HG03045 (cell line): Measurements from ENCODE around the gene ANXA2.
"Not testable (repeated sequence)": the region's sequence is repeated elsewhere in the genome, so short reads cannot be mapped to it uniquely, and the experiment has no call there.

Source experiments
- ATAC-seq: cut with Tn5 transposase; IDR thresholded peaks from one replicate; pipeline ENCODE4 v1.9.1; 2021; ENCODE audit warnings: mild to moderate bottlenecking, moderate library complexity; ENCODE audit not compliant: unreplicated experiment

ANXA2 gene

DNA sequence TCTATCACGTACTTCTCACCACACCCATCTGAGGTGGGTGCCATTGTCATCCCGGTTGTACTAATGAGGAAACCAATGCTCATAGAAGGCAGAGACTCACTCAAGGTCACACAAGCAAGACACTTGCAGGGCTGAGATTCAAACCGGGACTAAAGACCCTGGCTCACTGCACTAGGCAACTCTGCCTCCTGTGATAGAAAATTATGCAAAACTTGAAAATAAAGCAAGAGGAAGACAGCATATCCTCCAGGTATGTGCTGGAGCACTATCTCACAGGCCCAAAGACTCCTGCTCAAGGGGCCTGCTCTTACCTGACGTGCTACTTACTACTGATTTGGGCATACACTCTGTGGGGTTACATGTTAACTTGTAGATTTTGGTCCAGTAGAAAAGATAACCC is 25.6 kb downstream of the ANXA2 start:
- ATAC-seq, result no peak

DNA sequence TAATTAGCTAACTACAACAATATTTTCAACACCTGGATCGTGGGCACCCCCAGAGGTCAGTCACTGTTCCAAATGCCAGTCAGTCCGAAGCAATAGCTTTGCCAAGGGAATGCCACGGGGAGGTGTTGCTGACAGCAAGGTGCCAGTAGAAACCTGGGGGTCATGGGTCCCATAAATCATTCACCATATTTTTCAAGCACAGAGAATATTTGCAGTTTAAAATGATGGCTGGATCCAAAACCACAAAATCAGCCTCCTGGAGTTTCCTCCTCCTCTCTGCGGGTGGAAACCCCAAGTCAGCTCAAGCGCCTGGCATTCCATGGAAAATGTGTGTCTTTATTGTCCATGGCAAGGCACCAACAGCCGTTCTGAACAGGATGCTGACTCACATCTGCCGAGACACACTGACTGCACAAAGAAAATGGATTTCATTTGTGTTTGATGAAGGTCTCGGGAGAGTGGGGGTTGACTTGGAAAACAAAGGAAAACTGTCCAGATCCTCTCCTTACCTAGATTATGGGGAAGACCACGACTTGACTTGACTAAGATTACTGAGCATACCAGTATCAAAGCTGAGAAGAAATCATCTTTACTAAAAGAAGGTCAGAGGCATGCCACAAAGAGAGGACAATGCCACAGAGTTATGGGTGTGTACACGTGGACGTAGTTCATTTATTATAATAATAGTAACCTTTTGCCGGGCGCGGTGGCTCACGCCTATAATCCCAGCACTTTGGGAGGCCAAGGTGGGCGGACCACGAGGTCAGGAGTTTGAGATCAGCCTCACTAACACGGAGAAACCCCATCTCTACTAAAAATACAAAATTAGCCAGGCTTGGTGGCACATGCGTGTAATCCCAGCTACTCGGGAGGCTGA is 26.4 kb downstream of the ANXA2 start:
- ATAC-seq, result no peak

DNA sequence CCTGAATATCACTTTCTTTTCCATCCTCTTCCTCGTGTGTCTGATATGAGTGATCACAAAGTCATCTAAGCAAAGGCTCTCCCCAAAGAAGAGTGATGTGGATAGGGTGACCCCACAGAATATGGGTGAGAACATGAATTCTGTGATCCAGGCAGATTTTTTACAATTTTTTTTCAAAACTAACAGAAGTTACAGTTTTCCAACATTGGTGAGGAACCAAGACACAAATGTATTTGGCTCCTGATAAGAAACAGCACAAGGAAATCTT is 27.0 kb downstream of the ANXA2 start:
- ATAC-seq, result no peak

DNA sequence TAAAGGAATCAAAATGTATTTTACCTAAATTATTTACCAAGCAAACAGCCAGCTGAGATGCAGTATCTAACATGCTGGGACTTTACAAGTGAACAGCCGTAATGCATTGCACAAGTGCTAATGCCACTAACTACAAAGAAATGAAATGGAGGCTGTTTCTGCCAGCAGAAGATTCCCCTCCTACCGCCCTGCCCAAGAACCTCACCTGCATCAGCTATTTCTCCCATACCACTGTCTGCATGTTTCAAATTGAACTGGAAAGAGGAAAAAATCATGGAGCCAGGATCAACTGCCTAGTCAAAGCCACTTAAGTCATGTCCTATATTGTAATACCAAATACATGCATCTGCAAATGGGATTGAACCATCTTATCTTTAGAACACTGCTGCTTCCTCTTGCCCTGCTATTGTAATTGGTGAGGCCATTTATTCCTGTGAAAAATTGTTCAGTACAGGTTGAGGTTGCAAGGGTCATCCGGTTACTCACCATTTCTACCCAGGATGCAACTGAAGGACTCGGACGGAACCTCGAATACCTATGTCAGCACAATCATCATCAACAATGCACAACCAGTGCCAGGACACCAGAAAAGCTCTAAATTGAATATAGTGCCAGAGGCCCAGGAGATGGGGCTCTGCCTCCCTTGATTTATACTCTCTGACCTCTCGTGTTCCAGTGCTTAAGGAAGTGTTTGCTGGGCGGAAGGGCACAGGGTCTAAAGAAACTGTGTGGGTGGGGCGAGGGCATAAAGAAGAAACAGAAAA is 27.5 kb downstream of the ANXA2 start:
- ATAC-seq, result no peak

DNA sequence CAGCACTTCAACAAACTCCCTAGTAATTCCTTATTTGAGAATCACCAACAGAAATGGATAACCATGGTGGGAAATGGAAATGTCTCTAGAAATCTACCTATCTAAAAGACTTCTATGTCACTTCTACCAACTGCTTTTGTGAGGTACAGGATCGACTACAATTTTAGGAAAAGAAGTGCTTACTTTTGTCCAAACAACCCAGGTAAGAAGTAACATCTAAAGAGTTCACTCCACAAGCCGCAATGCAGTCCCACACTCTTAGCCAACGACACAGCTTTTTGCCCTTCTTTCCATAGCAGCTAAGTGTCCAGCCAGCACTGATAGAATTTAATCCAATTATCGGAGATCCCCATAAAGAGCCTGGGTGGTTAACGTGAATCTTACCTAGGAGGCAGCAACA is 28.1 kb downstream of the ANXA2 start:
- no peak for ATAC-seq

DNA sequence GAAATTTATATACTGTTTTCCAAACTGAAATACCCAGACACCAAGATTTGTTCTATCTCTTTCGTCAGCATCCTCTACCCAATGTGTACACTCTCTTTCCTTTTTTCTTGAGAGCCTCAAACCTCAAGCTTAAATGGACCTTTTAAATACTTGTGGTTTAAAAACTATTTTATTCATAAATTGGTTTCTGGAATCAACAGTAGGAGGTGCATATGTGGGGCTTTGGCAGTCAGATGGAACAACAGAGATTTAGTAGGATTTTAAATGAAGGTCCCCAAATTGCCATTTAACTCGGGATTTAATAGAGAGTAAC is 33.2 kb downstream of the ANXA2 start:
- ATAC-seq, result no peak

DNA sequence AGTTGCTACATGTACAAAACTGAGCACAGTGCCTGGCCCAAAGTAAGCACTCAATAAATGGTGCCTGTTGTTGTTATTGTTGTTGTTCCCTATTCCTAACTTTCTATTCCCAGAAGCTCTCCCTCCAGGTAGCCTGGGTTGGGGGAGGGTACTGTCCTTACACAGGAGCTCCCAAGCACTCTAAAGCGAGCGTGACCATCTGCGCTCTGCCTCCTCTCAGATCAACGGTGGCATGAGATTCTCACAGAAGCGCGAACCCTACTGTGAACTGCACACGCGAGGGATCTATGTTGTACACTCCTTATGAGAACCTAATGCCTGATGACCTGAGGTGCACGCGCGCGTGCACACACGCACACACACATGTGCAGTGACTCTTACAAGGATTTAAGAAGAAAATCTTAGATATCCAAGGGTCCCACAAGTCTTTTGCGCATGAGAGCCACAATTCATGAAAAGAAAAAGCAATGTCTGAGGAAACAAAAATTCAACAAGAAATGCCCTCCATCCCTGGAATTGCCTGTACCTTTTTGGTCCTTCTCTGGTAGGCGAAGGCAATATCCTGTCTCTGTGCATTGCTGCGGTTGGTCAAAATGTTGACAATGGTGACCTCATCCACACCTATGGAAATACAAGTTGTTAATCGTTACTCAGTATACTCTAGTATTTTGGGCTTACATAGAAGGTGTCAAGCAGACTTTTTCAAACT is 33.7 kb downstream of the ANXA2 start:
- ATAC-seq, result no peak

DNA sequence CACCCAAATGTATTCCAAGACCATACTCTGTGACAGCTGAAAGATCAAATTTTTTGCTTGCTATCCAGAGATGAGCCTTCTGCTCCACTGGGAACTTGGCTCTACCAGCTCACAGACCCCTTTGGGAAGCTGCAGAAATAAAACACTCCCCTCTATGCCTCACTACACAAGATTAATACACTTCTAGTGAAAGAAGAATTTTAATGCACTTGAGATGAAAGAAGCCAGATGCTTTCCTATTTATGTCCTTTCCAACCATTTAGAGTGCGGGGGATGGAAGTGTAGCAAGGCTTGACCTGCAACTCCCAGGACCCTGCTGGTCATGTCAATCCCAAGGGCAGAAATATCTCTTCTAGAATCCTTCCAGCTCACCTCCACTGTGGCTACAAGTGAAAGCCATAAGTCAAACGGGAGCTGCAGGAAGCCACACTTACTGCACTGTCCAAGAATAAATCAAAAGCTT is 34.7 kb downstream of the ANXA2 start:
- ATAC-seq, result no peak

DNA sequence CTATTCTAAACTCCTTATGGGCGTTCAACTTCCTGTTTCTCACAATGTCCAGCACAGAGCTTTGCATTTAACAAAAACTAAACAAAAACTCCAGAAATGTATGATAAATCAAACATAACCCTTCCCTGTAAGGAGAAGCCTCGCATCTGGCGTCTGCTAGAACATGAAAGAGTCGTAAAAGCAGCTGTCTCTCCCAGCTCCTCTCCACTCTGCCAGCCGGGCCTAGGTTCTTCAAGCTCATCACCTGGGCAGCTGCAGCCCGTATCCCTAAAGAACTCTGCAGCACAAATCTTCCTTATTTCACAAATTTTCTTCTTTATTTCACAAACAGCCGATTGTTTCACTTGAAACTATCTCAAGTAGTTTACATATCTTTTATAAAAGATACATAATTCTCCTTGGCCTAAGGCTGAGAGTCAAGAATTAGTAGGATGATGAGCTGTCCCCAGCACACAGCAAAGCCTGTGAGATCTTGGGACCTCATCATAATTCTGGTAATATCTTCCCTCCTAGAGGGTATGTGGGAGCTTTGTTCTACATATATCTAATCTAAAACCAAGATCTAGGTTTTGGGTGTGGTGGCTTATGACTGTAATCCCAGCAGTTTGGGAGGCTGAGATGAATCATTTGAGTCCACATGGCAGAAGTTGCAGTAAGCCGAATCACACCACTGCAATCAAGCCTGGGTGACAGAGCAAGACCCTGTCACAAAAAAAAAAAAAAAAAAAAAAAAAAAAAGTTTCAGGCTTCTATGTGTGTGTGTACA is 35.3 kb downstream of the ANXA2 start:
- no peak for ATAC-seq

DNA sequence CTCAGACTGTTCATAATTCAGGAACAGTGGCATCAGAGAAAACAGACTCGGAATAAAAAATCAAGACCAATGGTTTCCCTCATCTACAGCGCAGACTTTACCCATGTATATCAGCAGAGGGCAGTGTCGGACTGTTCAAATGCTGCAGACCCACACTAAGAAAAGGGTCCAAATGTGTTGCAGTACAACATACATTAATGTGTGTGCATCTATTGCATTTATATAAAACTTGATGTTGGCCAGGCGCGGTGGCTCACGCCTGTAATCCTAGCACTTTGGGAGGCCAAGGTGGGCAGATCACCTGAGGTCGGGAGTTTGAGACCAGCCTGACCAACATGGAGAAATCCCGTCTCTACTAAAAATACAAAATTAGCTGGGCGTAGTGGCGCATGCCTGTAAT is 38.0 kb downstream of the ANXA2 start:
- ATAC-seq, result not testable (repeated sequence)

DNA sequence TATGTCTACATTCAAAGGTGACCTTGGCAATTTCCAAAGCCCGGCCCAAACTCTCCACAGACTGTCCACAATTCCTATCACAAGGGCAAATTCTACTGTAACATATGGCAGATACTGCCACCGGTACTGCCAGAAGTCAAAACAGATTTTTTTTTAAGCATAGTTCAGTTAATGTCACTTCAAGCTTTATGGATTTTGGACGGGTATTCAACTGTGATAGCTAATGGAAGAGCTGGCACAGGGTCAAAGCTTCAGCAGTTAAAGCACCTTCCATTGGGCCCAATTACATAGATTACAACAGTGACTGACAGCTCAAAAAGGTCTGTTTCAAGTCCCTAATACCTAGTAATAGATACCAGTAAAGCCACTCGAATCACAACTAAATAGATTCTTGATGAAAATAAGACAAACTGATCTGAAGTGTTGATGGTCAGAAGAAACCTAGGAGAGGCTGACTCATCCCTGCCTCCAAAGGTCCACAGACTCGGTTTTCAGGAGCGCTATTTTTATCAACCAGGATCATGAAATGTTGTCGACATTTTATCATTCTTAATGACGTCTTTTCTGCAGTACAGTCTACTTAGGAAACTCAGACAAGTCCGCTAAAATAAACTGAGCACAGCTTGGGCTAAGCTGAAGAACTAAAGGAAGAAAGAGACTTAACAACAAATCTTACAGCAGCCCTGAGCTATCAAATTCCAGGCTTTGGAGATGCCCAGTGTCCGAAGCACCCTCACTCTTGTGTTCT is 38.7 kb downstream of the ANXA2 start:
- no peak for ATAC-seq

DNA sequence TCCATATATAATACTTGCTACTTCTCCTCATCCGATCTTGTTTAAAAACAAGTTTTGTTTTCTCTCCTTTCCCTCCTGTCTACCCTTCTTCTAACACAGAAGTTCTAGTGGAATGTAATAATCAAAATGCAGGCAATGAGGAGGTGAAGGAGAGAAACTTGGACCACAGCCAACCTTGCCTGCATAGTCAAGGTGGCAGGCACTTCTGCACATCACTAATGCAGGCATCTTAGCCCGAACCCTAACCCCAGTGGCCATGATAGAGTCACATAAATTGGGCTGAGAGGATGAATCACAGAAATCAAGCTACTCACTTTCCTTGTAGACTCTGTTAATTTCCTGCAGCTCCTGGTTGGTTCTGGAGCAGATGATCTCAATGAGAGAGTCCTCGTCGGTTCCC is 41.0 kb downstream of the ANXA2 start:
- no peak for ATAC-seq

DNA sequence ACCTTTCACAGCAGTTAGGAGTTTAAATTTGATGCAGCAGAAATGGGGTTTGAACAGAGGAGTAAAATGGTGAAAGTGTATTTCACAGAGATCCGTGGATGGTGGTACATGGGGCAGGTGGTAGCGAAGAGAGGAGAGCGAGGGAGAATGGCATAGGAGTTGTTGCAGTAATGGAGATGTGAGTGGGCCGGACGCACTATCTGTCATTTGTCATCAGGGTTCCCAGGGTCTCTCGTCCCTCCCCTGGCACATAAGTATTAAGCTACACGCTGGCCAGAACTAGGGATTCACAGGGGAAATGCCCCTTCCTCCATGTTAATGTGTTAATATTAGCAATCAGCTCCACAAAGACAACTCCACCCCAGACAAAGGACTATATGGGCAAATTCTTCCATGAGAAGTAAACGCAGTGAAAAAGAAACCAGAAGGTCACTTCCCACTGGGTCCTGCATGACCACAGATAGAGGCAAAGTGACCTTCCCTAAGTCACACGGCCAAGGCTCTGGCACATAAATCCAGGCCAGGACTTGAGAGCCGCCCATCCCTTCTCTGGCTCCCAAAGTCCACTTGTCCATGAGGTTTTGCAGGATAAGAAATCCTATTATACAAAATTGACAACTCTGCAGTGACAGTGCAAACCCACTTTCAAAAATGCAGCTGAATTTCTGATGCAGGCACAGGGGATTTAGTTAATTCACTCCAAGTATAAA is 42.5 kb downstream of the ANXA2 start:
- ATAC-seq, result no peak

DNA sequence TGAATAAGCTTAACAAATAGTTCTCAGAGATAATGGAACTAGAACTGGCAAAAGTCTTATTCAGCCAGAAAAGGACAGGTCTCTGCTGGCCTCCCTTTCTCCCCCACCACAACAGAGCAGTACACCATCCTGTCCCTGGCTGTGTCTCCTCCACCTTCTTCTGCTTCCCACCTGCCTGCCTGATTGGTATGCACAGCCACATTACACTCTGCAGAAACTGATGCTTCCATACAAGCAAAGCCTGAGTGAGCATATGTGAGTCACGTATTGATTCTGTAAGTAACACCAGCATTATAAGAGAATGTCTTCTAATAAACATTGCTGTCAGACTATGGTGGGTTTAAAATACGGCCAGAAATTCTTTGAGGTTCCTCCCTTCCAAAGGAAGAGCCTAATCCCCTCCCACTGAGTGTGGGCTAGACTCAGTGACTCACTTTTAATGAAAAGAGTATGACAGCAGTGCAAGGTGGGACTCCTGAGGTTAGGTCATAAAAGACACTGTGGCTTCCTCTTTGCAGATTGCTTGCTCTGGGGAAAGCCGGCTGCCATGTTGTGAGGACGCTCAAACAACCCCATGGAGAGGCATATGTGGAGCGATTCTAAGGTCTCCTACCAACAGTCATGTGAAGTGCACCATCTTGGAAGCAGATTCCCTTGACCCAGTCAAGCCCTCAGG is 44.4 kb downstream of the ANXA2 start:
- ATAC-seq, result no peak

DNA sequence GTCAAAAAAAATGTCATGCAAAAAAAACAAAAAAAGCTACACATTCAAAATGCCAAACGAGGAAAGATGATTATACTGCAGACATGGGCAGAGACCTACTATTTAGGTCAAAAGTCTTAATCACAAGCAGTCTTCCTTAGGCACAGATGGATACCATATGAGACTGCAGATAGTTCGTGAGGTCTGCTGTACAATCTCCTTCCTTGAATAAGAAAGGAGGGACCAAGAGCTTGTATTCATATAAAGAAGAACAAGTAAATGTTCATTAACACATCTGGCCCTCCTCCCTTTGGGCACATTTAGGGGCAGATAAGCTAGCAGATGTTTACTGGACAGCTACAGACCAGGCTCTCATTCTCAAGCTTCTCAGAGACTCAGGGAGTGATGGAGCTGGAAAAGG is 45.3 kb downstream of the ANXA2 start:
- no peak for ATAC-seq

DNA sequence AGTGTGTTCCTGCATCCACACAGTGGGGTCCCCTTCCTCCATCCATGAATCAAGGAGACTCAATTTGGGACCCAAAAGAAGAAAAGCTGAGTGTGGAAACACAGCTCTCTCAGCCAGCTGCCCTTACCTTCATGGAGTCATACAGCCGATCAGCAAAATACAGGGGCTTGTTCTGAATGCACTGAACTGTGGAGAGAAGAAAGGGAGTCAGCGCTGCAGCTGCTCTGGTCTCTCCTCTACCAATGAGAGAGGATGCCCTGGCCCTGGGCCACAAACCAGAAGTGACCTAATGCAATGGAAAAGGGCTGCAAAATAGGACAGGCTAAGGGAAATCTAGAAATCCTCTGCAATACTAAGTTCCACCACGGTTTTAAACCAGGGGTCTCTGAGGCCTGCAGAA is 46.7 kb downstream of the ANXA2 start:
- ATAC-seq, result no peak

DNA sequence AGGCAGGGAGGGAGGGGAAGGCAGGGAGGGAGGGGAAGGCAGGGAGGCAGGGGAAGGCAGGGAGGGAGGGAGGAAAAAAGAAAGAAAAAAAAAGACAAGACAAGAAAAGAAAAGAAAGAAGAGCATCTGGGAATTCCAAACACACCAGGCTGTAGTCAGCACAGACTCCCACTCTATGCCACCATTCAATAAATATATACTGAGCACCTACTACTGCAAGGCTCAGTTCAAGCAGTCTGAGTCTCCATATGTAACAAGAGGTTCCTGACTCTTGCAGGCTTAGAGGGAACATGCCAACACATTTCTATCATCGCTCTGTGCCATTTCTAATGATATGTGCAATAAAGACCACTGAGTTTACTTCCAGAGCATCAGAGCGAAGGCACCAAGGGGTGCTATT is 47.7 kb downstream of the ANXA2 start:
- no peak for ATAC-seq

DNA sequence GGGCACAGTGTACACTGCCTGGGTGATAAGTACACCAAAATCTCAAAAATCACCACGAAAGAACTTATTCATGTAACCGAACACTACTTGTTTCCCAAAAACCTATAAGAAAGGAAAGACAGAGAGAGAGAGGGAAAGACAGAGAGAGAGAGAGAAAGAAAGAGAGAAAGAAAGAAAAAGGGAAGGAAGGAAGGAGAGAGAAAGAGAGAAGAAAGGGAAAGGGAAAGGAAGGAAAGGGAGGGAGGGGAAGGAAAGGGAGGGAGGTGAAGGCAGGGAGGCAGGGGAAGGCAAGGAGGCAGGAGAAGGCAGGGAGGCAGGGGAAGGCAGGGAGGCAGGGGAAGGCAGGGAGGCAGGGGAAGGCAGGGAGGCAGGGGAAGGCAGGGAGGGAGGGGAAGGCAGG is 48.2 kb downstream of the ANXA2 start:
- ATAC-seq, result no peak

DNA sequence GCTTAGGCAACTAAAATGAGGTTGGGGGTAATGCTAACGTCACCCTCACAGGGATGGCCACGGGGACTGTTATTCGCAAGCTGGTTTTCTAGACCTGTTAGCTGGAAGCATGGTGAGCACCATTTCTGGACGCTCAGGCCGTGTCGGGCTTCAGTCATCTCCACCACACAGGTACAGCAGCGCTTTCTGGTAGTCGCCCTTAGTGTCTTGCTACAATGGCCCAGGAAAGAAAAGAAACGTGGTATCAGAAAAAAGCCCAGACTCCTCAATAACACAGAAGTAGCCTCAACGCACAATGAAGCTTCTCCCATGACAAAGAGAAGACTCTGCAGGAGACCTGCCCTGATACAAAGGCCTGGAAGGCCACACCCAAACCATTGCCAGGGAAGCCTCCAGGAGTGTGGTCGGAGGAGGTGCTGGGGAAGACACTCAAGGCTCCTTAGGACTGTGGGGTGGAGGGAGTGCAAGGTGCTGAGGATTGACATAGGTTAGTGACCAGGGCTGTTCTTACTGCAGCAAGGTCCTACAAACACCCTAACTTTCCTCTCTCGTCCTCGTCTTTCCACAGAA is 50.2 kb downstream of the ANXA2 start:
- ATAC-seq, result no peak
